Mesenchymal stem cell (in vitro differentiated cells and primary cell): Measurements from ENCODE around the gene TMEM244.

ENCODE experiments used
- DNase-seq: peaks from one replicate; pipeline ENCODE4 v3.0.0-alpha.2; 2013
- H2AFZ ChIP-seq: one replicate; pipeline ENCODE4 v1.6.1; 2013; ENCODE audit warnings: low read depth, mild to moderate bottlenecking, control low read depth, inconsistent platforms, low read length, moderate library complexity
- H2AK5ac ChIP-seq: 2 replicates; pipeline ENCODE4 v1.6.1; 2013; ENCODE audit warnings: low read length, moderate library complexity, mild to moderate bottlenecking, inconsistent platforms; ENCODE audit not compliant: severe bottlenecking
- H2BK120ac ChIP-seq: one replicate; pipeline ENCODE4 v1.6.1; 2013; ENCODE audit warnings: low read depth, mild to moderate bottlenecking, inconsistent platforms, low read length, moderate library complexity
- H2BK12ac ChIP-seq, 2 experiments: one replicate each; pipeline ENCODE4 v1.6.1; 2013; ENCODE audit warnings: inconsistent platforms in 2 of 2, low read length in 2 of 2, mild to moderate bottlenecking in 2 of 2, moderate library complexity in 2 of 2, control low read depth in 1 of 2
- H2BK15ac ChIP-seq: one replicate; pipeline ENCODE4 v1.6.1; 2013; ENCODE audit warnings: mild to moderate bottlenecking, low read depth, inconsistent platforms; ENCODE audit not compliant: poor library complexity, severe bottlenecking
- H2BK5ac ChIP-seq: 2 replicates; pipeline ENCODE4 v1.6.1; 2013; ENCODE audit warnings: low read depth, mild to moderate bottlenecking, low read length, control low read depth, inconsistent platforms; ENCODE audit not compliant: poor library complexity, severe bottlenecking
- H3K14ac ChIP-seq, 2 experiments: one replicate each; pipeline ENCODE4 v1.6.1; 2013; ENCODE audit warnings: inconsistent platforms in 2 of 2, low read length in 2 of 2, control low read depth in 1 of 2, mild to moderate bottlenecking in 1 of 2, moderate library complexity in 1 of 2
- H3K18ac ChIP-seq, 2 experiments: one replicate each; pipeline ENCODE4 v1.6.1; 2013; ENCODE audit warnings: inconsistent platforms in 2 of 2, low read length in 2 of 2, control low read depth in 1 of 2, low read depth in 1 of 2, mild to moderate bottlenecking in 1 of 2
- H3K23ac ChIP-seq, 2 experiments: one replicate each; pipeline ENCODE4 v1.6.1; 2013; ENCODE audit warnings: inconsistent platforms in 2 of 2, low read length in 2 of 2, mild to moderate bottlenecking in 2 of 2, moderate library complexity in 2 of 2, control low read depth in 1 of 2
- H3K27ac ChIP-seq: 2 replicates; pipeline ENCODE4 v1.5.1; 2013; ENCODE audit warnings: mild to moderate bottlenecking, moderate library complexity, low read length, control low read depth, inconsistent platforms; ENCODE audit not compliant: poor library complexity, severe bottlenecking
- H3K27me3 ChIP-seq, 2 experiments: 2 replicates each; pipeline versions ENCODE4 v1.6.1 to v1.7.0; 2013; ENCODE audit warnings: low read length in 2 of 2, mild to moderate bottlenecking in 2 of 2, moderate library complexity in 2 of 2, control low read depth in 1 of 2, inconsistent platforms in 1 of 2; ENCODE audit not compliant: control insufficient read depth in 1 of 2, insufficient read depth in 1 of 2
- H3K36me3 ChIP-seq, 2 experiments: 2 replicates each; pipeline versions ENCODE4 v1.6.1 to v1.7.0; 2013; ENCODE audit warnings: low read length in 2 of 2, control low read depth in 1 of 2, inconsistent platforms in 1 of 2, low read depth in 1 of 2, mild to moderate bottlenecking in 1 of 2; ENCODE audit not compliant: insufficient read depth in 2 of 2, control insufficient read depth in 1 of 2
- H3K4ac ChIP-seq, 2 experiments: one replicate each; pipeline ENCODE4 v1.6.1; 2013; ENCODE audit warnings: inconsistent platforms in 2 of 2, low read length in 2 of 2, mild to moderate bottlenecking in 2 of 2, moderate library complexity in 2 of 2, control low read depth in 1 of 2, low read depth in 1 of 2
- H3K4me1 ChIP-seq: 2 replicates; pipeline ENCODE4 v1.6.1; 2013; ENCODE audit warnings: low read depth, low read length, control low read depth; ENCODE audit not compliant: control insufficient read depth, insufficient read depth
- H3K4me2 ChIP-seq: 2 replicates; pipeline ENCODE4 v1.6.1; 2013; ENCODE audit warnings: low read length, mild to moderate bottlenecking, inconsistent platforms; ENCODE audit not compliant: poor library complexity, severe bottlenecking
- H3K4me3 ChIP-seq, 2 experiments: 2 replicates each; pipeline versions ENCODE4 v1.5.1 to v1.7.0; 2013; ENCODE audit warnings: low read length in 2 of 2, mild to moderate bottlenecking in 2 of 2, control low read depth in 1 of 2, low read depth in 1 of 2; ENCODE audit not compliant: insufficient read depth in 1 of 2
- H3K79me1 ChIP-seq: replicated peaks from 2 replicates; pipeline ENCODE4 v1.6.1; 2013; ENCODE audit warnings: mild to moderate bottlenecking, control low read depth, low read length, inconsistent platforms; ENCODE audit not compliant: poor library complexity, severe bottlenecking
- H3K9ac ChIP-seq: 2 replicates; pipeline ENCODE4 v1.7.0; 2013; ENCODE audit warnings: mild to moderate bottlenecking, low read length, moderate library complexity
- H3K9me3 ChIP-seq: 2 replicates; pipeline ENCODE4 v1.7.0; 2013; ENCODE audit warnings: mild to moderate bottlenecking, low read length; ENCODE audit not compliant: control insufficient read depth
- H4K8ac ChIP-seq: one replicate; pipeline ENCODE4 v1.6.1; 2013; ENCODE audit warnings: inconsistent platforms, mild to moderate bottlenecking, low read length, moderate library complexity
- H4K91ac ChIP-seq: one replicate; pipeline ENCODE4 v1.6.1; 2013; ENCODE audit warnings: mild to moderate bottlenecking, low read length, inconsistent platforms
- WGBS: methylation state at CpG from one replicate; pipeline ENCODE4 v1.1.7; 2013; ENCODE audit warnings: mixed read lengths; 5-methylcytosine and 5-hydroxymethylcytosine counted together

TMEM244 gene

DNA sequence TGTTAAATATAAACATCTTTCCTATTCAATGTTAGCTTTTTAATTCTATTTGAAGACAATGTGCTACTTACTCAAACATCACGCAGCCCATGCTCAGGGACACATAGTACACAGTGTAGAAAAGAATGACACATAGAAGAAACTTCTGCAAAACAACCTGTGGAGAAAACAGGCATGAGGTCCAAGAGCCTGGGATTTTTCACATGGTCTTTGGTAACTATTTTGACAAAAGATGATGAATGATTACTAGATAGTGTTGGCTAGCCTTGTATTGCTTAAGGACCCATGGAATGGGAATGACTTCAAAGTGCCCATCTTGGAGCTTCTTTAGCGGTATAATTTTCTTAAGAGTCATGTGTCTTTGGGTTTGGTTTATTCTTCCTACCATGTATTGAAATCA lies 15.4 kb downstream of the TMEM244 start:
- no peaks in the 10 kb centered on the region for H3K4me1 ChIP-seq
- no peak overlapping the region for H4K91ac ChIP-seq
- WGBS: 100% methylated on average over 1 of the region's 2 CpGs
- H3K9ac ChIP-seq: no peak overlapping the region
- no peaks in the 10 kb centered on the region for H3K79me1 ChIP-seq
- H3K27ac ChIP-seq: no peak overlapping the region
- no peak overlapping the region for H3K4ac ChIP-seq
- no peak overlapping the region for H2BK120ac ChIP-seq
- no peaks in the 10 kb centered on the region for H3K36me3 ChIP-seq
- no peak overlapping the region for H3K4me2 ChIP-seq
- no peak overlapping the region for H3K4me3 ChIP-seq
- no peak overlapping the region for H3K18ac ChIP-seq
- DNase-seq: no peak
- no peak overlapping the region for H2AFZ ChIP-seq
- H3K27me3 ChIP-seq: no peaks in the 10 kb centered on the region
- no peak overlapping the region for H3K23ac ChIP-seq
- H3K9me3 ChIP-seq: no peaks in the 10 kb centered on the region
- no peak overlapping the region for H4K8ac ChIP-seq
- no peak overlapping the region for H3K14ac ChIP-seq
- H2BK5ac ChIP-seq: no peak overlapping the region
- no peak overlapping the region for H2AK5ac ChIP-seq
- no peak overlapping the region for H2BK15ac ChIP-seq
- no peak overlapping the region for H2BK12ac ChIP-seq

DNA sequence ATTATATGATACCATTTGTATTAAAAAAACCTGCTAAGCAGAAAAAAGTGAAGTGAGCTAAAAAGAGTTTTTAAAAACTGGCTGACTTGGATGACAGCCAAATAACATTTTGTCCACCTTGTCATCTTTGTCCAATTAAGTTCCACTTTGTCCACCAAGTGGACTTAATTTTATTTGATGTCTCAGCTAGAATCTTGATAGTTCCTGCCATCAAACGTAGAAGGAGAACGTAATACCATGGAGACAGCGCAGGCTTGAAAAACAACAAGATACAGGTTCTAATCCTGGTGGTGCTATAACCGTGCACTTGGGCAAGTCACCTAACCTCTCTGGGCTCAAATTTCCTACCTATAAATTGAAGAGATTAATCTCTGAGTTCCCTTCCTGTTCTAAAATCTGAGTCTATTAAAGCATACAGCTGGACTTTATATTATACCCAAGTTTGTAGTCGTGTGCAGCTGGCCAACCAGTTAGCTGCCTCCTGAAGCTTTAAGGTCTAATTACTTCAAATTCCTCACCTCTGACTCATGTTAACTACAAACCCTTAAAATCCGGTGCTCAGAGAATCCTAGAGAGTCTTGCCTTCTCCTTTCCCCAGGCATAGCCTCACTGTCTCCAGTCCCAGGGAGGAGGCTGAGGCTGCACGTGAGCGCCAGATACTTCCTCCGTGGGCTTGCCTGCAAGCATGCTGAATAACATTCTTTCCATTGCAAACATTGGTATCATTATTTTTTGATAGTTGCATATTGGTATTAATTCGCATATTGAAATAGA lies 16.8 kb downstream of the TMEM244 start:
- Histone ChIP-seq H2BK5ac (no peak overlapping the region), H3K9ac (no peak overlapping the region), H3K23ac (no peak overlapping the region), H4K8ac (no peak overlapping the region), H3K79me1 (no peaks in the 10 kb centered on the region), H3K4me3 (no peak overlapping the region), H4K91ac (no peak overlapping the region), H3K18ac (no peak overlapping the region), H3K14ac (no peak overlapping the region), H3K36me3 (no peaks in the 10 kb centered on the region), H3K27me3 (no peaks in the 10 kb centered on the region), H2AFZ (no peak overlapping the region), H2BK120ac (no peak overlapping the region), H3K9me3 (no peaks in the 10 kb centered on the region), H3K4me1 (no peaks in the 10 kb centered on the region), H3K4ac (no peak overlapping the region), H2BK15ac (no peak overlapping the region), H2BK12ac (no peak overlapping the region), H3K4me2 (no peak overlapping the region), H2AK5ac (no peak overlapping the region), H3K27ac (peak overlapping the region; percentile 84)
- peak; percentile 66 for DNase-seq
- WGBS: 49% methylated on average over 6 of the region's 10 CpGs

DNA sequence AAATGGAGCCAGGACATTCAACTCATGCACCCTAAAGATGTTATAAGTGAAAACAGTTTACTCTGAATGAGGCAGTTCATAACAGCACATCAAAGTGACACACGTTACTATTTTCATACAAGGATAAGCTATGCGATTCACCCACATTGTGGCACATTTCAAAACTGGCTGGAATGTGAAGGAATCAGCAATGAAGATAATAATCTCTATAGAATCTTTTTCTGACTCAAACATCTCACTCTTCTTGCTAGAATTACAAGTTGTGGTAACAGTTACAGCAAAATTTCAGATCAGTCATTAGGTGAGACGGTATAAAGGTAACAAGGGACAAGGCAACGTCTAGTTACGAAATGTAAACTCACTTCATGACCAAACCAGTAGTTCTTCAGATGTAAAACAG lies 17.5 kb downstream of the TMEM244 start:
- Histone ChIP-seq H3K14ac (no peak overlapping the region), H4K91ac (no peak overlapping the region), H3K36me3 (no peaks in the 10 kb centered on the region), H2BK120ac (no peak overlapping the region), H3K27ac (no peak overlapping the region), H3K9ac (no peak overlapping the region), H2BK15ac (no peak overlapping the region), H3K4ac (no peak overlapping the region), H3K23ac (no peak overlapping the region), H4K8ac (no peak overlapping the region), H2AFZ (no peak overlapping the region), H3K4me2 (no peak overlapping the region), H2BK12ac (no peak overlapping the region), H3K4me3 (no peak overlapping the region), H3K79me1 (no peaks in the 10 kb centered on the region), H2AK5ac (no peak overlapping the region), H3K18ac (no peak overlapping the region), H3K4me1 (no peaks in the 10 kb centered on the region), H3K27me3 (no peaks in the 10 kb centered on the region), H2BK5ac (no peak overlapping the region), H3K9me3 (no peaks in the 10 kb centered on the region)
- WGBS: 84% methylated on average over 2 of the region's 5 CpGs
- DNase-seq: no peak

GRCh38 chr6:129842881-129843409 lies 18.2 kb downstream of the TMEM244 start:
- Histone ChIP-seq H3K14ac (no peak overlapping the region), H3K18ac (no peak overlapping the region), H2BK12ac (no peak overlapping the region), H3K9me3 (no peaks in the 10 kb centered on the region), H3K9ac (no peak overlapping the region), H2AK5ac (no peak overlapping the region), H2BK5ac (no peak overlapping the region), H3K27me3 (no peaks in the 10 kb centered on the region), H4K8ac (no peak overlapping the region), H3K36me3 (no peaks in the 10 kb centered on the region), H3K27ac (no peak overlapping the region), H4K91ac (no peak overlapping the region), H3K79me1 (no peaks in the 10 kb centered on the region), H3K23ac (no peak overlapping the region), H3K4me1 (no peaks in the 10 kb centered on the region), H2BK15ac (no peak overlapping the region), H2BK120ac (no peak overlapping the region), H3K4me2 (no peak overlapping the region), H3K4ac (no peak overlapping the region), H3K4me3 (no peak overlapping the region), H2AFZ (no peak overlapping the region)
- DNase-seq: no peak
